Activated CD8-positive, alpha-beta T cell treated with anti-CD3 and anti-CD28 coated beads for 36 hours (primary cell): ENCODE results near the gene PRSS16. TPM values are rescaled to one million over a fixed set of nuclear protein-coding genes. Genes with fewer than 3 reads are reported as not detected.
A peak's percentile ranks its signal among the peaks of the same experiment; 100 is the strongest.

Experiments
- ATAC-seq: fragments of 200-7000 bp; cut with Tn5 transposase; one replicate; pipeline ENCODE4 v1.10.0; 2021; ENCODE audit warnings: mild to moderate bottlenecking, moderate library complexity
- CTCF ChIA-PET: fragments of 350-600 bp; sonication (Branson Sonifier 250); formaldehyde crosslinking; loops from one replicate; lab custom pipeline; 2021; ENCODE audit warnings: antibody characterized with exemption; lab: Charles Lee
- POLR2A ChIA-PET: fragments of 350-600 bp; sonication (Branson Sonifier 250); formaldehyde crosslinking; loops from one replicate; lab custom pipeline; 2021; ENCODE audit warnings: antibody characterized with exemption; lab: Charles Lee
- DNase-seq: peaks from one replicate; pipeline ENCODE4 v3.0.0-alpha.2; 2020
- H3K27ac Mint-ChIP-seq: one replicate; pipeline ENCODE4 v1.8.0; 2021; ENCODE audit warnings: mild to moderate bottlenecking, mixed read lengths
- H3K27me3 Mint-ChIP-seq: one replicate; pipeline ENCODE4 v1.8.0; 2021; ENCODE audit warnings: mixed read lengths
- H3K36me3 Mint-ChIP-seq: one replicate; pipeline ENCODE4 v1.8.0; 2021; ENCODE audit warnings: low read depth, mixed read lengths
- H3K4me1 Mint-ChIP-seq: one replicate; pipeline ENCODE4 v1.8.0; 2021; ENCODE audit warnings: low read depth, mixed read lengths
- H3K4me3 Mint-ChIP-seq: one replicate; pipeline ENCODE4 v1.8.0; 2021; ENCODE audit warnings: mild to moderate bottlenecking, moderate library complexity, mixed read lengths
- H3K9me3 Mint-ChIP-seq: one replicate; pipeline ENCODE4 v1.8.0; 2021; ENCODE audit warnings: mixed read lengths
- CTCF ChIP-seq: fragments of 200-600 bp; IDR thresholded peaks from one replicate; pipeline ENCODE4 v1.8.0; 2022; ENCODE audit warnings: antibody characterized with exemption, mild to moderate bottlenecking
- intact Hi-C: fragments of 100-400 bp; cut with micrococcal nuclease; formaldehyde crosslinking; loops from one replicate; pipeline ENCODE4 v1.10.0; 2022
- total RNA-seq, 2 experiments: library from RNA; stranded (reverse); gene quantifications; one replicate each; pipeline ENCODE4 v1.2.3, GENCODE V29; 2021

PRSS16 gene
- total RNA-seq, 2 experiments from 2014 or later, result 0.65 to 1.9 TPM

DNA sequence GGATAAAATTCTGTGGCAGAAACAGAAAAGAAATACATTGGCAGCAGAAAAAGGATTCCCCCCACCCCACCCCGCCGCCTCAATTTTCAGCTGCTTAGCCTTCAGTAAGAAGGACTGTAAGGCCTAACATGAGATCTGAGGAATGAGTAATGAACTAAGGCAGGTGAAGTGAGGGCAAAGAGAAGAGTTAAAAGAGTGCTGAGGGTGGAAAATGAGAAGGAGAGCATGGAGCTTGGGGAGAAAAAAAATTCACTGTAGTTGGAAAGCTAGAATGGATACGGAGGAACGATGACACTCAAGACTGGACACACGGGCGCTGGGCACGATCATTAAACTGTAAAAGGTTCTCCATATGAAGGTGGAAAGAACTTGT lies 50.0 kb downstream of the PRSS16 start:
- ATAC-seq, result no peak
- CTCF ChIA-PET, result interaction anchor here (1.0 kb wide), 1 partner anchor 15 kb away, joined by 3 read pairs; the partner anchor contains the start of gene POM121L2
- DNase-seq, result no peak
- Mint-ChIP-seq H3K9me3 (peaks cover 17% of the 10 kb centered on the region), H3K27ac (no peak overlapping the region), H3K36me3 (peaks cover 6% of the 10 kb centered on the region), H3K4me3 (peak overlapping the region; percentile 8), H3K4me1 (peaks cover 11% of the 10 kb centered on the region), H3K27me3 (peaks cover 70% of the 10 kb centered on the region)
- TF ChIP-seq CTCF, result no peak
- intact Hi-C loops, result loop anchor here (10.0 kb wide), 1 partner anchor 377 kb away; no protein-coding TSS in a partner anchor
- POLR2A ChIA-PET, result interaction anchor here (1.1 kb wide), 1 partner anchor 10 kb away, joined by 3 read pairs; no protein-coding TSS in a partner anchor

DNA sequence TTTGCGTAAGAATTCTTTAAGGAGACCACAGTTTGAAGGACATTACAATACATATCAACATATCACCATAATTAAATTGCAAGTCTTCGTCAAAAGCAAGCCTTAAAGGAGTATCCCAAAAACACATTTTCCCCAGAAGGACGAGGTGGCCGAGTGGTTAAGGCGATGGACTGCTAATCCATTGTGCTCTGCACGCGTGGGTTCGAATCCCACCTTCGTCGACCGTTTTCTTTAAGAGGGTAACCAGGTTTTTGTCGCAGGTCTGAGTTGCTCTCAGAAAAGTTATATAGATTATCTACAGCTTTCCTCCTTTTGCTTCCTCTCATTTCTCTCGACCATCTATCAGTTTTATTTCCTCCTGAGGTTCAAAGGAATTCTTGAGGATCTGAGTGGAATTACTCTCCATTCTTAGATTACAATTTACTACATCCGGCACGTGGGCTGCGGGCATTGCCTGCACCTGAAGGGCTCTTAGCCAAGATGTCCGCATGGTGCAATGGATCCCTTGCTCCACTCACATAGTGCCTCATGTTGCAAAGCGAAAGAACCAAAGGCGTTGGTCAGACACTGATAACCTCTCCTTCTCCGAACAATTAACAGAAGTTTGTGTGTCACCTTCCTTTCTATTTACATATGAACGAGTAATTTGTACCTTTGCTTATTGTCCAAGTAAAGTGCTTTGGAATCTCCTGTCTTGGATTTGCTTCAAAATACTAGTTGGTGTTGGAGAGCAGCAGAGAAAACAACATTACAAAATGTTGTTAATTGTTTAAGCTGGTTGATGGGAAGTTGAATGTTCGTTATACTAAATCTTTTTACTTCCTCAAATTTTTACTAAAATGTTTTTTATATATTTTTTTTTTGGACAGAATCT lies 50.6 kb downstream of the PRSS16 start:
- Mint-ChIP-seq H3K4me3 (peak overlapping the region; percentile 8), H3K36me3 (peaks cover 6% of the 10 kb centered on the region), H3K9me3 (peaks cover 17% of the 10 kb centered on the region), H3K4me1 (peaks cover 11% of the 10 kb centered on the region), H3K27me3 (peaks cover 73% of the 10 kb centered on the region), H3K27ac (no peak overlapping the region)
- ChIA-PET POLR2A (interaction anchor here (1.1 kb wide), 1 partner anchor 9 kb away, joined by 3 read pairs; no protein-coding TSS in a partner anchor), CTCF (interaction anchor here (1.0 kb wide), 1 partner anchor 14 kb away, joined by 3 read pairs; the partner anchor contains the start of gene POM121L2)
- intact Hi-C loops, result loop anchor here (10.0 kb wide), 1 partner anchor 377 kb away; no protein-coding TSS in a partner anchor
- TF ChIP-seq CTCF, result no peak
- ATAC-seq (no peak), DNase-seq (peak; percentile 53)

GRCh38 chr6:27303613-27304272 lies 56.2 kb downstream of the PRSS16 start:
- no peak overlapping the region for H3K4me3 Mint-ChIP-seq
- DNase-seq (no peak), ATAC-seq (no peak)
- H3K27me3 Mint-ChIP-seq, result peaks cover 61% of the 10 kb centered on the region
- CTCF ChIA-PET, result interaction anchor here (1.3 kb wide), 1 partner anchor 9 kb away, joined by 7 read pairs; the partner anchor contains the start of gene POM121L2
- no peaks in the 10 kb centered on the region for H3K4me1 Mint-ChIP-seq
- TF ChIP-seq CTCF, result no peak
- intact Hi-C loops, result no loop called here
- no peaks in the 10 kb centered on the region for H3K36me3 Mint-ChIP-seq
- peaks cover 3% of the 10 kb centered on the region for H3K9me3 Mint-ChIP-seq
- POLR2A ChIA-PET, result no interaction called here
- H3K27ac Mint-ChIP-seq, result no peak overlapping the region

Other genes starting within 250 kb of the PRSS16 start
- not detected for gene POM121L2, start 64.6 kb downstream of the PRSS16 start, total RNA-seq
- gene ZNF391, start 141.1 kb downstream of the PRSS16 start, total RNA-seq, result 1 to 10 TPM; 2.8 to 4.5 TPM
- 10 to 100 TPM; 10.4 to 11.5 TPM for gene ZNF184, start 225.4 kb downstream of the PRSS16 start, total RNA-seq